Measurements from ENCODE around the gene COL5A2. TPM values are rescaled to one million over a fixed set of nuclear protein-coding genes. Genes with fewer than 3 reads are reported as not detected.

COL5A2 gene
- total RNA-seq, 3 donors from 2014 or later = 4.5 to 58.5 (median 31.8) TPM

DNA sequence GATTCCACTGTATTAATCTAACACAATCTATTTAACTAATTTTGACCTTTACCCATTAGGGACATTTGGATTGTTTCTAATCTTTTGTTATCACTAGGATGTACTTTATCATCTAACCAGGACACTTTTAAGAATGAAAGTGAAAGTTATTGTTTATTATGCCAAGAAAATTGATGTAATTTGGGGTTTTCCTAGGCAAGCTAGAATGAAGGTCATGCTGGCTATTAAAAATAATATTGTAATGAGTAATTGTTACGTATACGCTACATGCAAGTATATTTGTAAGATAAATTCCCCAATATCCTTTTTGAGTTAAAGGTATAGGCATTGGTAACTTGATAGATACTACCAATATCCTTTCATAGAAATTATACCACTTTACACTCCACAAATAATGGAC is 74.6 kb downstream of the COL5A2 start:
- Histone ChIP-seq H3K4me3 (no peak overlapping the region), H3K9me3 (no peaks in the 10 kb centered on the region), H3K4me1 (ENCODE audit: low read depth) (no peaks in the 10 kb centered on the region), H3K36me3 (ENCODE audit: low read depth) (no peaks in the 10 kb centered on the region)
- no peak for DNase-seq
- intact Hi-C loops (cut with DNase I, micrococcal nuclease) = no loop called here
- TF ChIP-seq, protein P1, sequence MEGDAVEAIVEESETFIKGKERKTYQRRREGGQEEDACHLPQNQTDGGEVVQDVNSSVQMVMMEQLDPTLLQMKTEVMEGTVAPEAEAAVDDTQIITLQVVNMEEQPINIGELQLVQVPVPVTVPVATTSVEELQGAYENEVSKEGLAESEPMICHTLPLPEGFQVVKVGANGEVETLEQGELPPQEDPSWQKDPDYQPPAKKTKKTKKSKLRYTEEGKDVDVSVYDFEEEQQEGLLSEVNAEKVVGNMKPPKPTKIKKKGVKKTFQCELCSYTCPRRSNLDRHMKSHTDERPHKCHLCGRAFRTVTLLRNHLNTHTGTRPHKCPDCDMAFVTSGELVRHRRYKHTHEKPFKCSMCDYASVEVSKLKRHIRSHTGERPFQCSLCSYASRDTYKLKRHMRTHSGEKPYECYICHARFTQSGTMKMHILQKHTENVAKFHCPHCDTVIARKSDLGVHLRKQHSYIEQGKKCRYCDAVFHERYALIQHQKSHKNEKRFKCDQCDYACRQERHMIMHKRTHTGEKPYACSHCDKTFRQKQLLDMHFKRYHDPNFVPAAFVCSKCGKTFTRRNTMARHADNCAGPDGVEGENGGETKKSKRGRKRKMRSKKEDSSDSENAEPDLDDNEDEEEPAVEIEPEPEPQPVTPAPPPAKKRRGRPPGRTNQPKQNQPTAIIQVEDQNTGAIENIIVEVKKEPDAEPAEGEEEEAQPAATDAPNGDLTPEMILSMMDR (IDR thresholded peaks at IDR 0.05) = no peak
- no peak for ATAC-seq

GRCh38 chr2:189102735-189103134 is 76.8 kb downstream of the COL5A2 start:
- intact Hi-C loops (cut with DNase I, micrococcal nuclease) = no loop called here
- ATAC-seq = no peak
- Histone ChIP-seq H3K4me1 (ENCODE audit: low read depth) (no peaks in the 10 kb centered on the region), H3K9me3 (no peaks in the 10 kb centered on the region), H3K4me3 (no peak overlapping the region), H3K36me3 (ENCODE audit: low read depth) (no peaks in the 10 kb centered on the region)
- TF ChIP-seq, protein P1 (IDR thresholded peaks at IDR 0.05) = no peak
- no peak for DNase-seq

DNA sequence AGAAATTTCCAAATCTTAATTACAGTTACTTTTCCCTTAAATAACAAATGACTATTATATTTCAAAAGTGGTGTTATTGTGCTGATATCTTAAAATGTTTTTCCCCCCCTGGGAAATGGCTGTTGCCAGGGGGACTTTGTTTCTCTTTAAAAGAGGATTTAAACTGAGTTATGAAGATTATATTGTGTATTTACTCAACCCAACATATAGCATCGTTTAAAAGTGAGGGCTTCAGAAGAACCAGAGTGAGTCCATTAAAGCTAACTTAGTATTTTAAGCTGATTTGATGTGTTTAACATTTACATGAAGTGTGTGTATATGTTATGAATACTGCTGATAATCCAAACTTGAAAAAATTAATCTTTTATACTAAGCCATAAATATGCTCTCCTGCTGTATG is 81.6 kb downstream of the COL5A2 start:
- ATAC-seq = no peak
- no peaks in the 10 kb centered on the region for H3K4me1 ChIP-seq (ENCODE audit: low read depth)
- no peak overlapping the region for H3K4me3 ChIP-seq
- H3K9me3 ChIP-seq = no peaks in the 10 kb centered on the region
- intact Hi-C loops (cut with DNase I, micrococcal nuclease) = loop anchor here in 1 of 2 donors (10.0 kb wide), 1 partner anchor 67 kb away; no protein-coding TSS in a partner anchor
- TF ChIP-seq, protein P1 (IDR thresholded peaks at IDR 0.05) = no peak
- DNase-seq = no peak
- no peaks in the 10 kb centered on the region for H3K36me3 ChIP-seq (ENCODE audit: low read depth)

GRCh38 chr2:189096769-189097447 is 82.7 kb downstream of the COL5A2 start:
- no peaks in the 10 kb centered on the region for H3K9me3 ChIP-seq
- intact Hi-C loops (cut with DNase I, micrococcal nuclease) = loop anchor here in 1 of 2 donors (10.0 kb wide), 1 partner anchor 68 kb away; no protein-coding TSS in a partner anchor
- no peaks in the 10 kb centered on the region for H3K36me3 ChIP-seq (ENCODE audit: low read depth)
- no peaks in the 10 kb centered on the region for H3K4me1 ChIP-seq (ENCODE audit: low read depth)
- TF ChIP-seq, protein P1 (IDR thresholded peaks at IDR 0.05) = no peak
- H3K4me3 ChIP-seq = no peak overlapping the region
- ATAC-seq (no peak), DNase-seq (no peak)

DNA sequence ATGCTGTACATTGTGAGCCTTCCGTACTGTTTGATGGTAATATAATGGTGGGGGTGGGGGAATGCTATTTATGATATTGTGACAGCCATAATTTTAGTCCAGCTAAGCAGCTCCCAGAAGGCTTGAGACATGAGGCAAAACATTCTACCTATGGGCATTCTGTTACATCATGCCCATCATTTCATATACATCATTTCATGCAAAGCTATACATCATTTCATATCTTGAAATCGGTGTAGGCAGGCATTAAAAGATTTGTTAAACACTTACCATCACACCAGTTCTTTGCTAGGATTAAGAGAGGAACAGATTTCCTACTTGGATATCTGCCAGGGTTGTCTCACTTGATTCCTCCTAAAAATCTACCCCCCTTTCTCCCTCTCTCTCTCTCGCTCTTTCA is 84.5 kb downstream of the COL5A2 start:
- ATAC-seq (no peak), DNase-seq (no peak)
- TF ChIP-seq, protein P1 (IDR thresholded peaks at IDR 0.05) = no peak
- Histone ChIP-seq H3K4me1 (ENCODE audit: low read depth) (no peaks in the 10 kb centered on the region), H3K9me3 (no peaks in the 10 kb centered on the region), H3K4me3 (no peak overlapping the region), H3K36me3 (ENCODE audit: low read depth) (no peaks in the 10 kb centered on the region)
- intact Hi-C loops (cut with DNase I, micrococcal nuclease) = loop anchor here in 1 of 2 donors (10.0 kb wide), 1 partner anchor 70 kb away; no protein-coding TSS in a partner anchor

All from mucosa of descending colon (tissue), 3 donors.